Astrocyte (in vitro differentiated cells and primary cell): ENCODE measurements around the gene CHKA. TPM values are rescaled to one million over a fixed set of nuclear protein-coding genes. Genes with fewer than 3 reads are reported as not detected.

Experiments used
- DNase-seq: peaks from one replicate; pipeline ENCODE4 v3.0.0-alpha.2; 2010; ENCODE audit warnings: low read depth
- FAIRE-seq: peaks from 2 replicates; lab custom pipeline; 2011; peaks lifted over from hg19 to GRCh38; lab: Jason Lieb, UNC
- H2AFZ ChIP-seq: 2 replicates; pipeline ENCODE4 v1.6.0; 2012; ENCODE audit warnings: low read depth, low read length, inconsistent platforms
- H3K27ac ChIP-seq: 2 replicates; pipeline ENCODE4 v1.5.1; 2011; ENCODE audit warnings: low read depth, low read length, inconsistent platforms
- H3K27me3 ChIP-seq: 2 replicates; pipeline ENCODE4 v1.6.0; 2011; ENCODE audit warnings: low read length, inconsistent platforms; ENCODE audit not compliant: insufficient read depth
- H3K36me3 ChIP-seq: 2 replicates; pipeline ENCODE4 v1.5.1; 2011; ENCODE audit warnings: low read length, inconsistent platforms; ENCODE audit not compliant: insufficient read depth
- H3K4me1 ChIP-seq: 2 replicates; pipeline ENCODE4 v1.5.1; 2011; ENCODE audit warnings: low read length, inconsistent platforms; ENCODE audit not compliant: insufficient read depth
- H3K4me2 ChIP-seq: 2 replicates; pipeline ENCODE4 v1.6.0; 2012; ENCODE audit warnings: low read length, inconsistent platforms
- H3K4me3 ChIP-seq: 2 replicates; pipeline ENCODE4 v1.5.1; 2011; ENCODE audit warnings: low read depth, mild to moderate bottlenecking, low read length, inconsistent platforms; ENCODE audit not compliant: insufficient read depth
- H3K79me2 ChIP-seq: 2 replicates; pipeline ENCODE4 v1.6.0; 2012; ENCODE audit warnings: mild to moderate bottlenecking, low read length, inconsistent platforms; ENCODE audit not compliant: insufficient read depth
- H3K9ac ChIP-seq: 2 replicates; pipeline ENCODE4 v1.6.0; 2012; ENCODE audit warnings: mild to moderate bottlenecking, low read length, inconsistent platforms
- H3K9me3 ChIP-seq: 2 replicates; pipeline ENCODE4 v1.5.1; 2012; ENCODE audit warnings: low read depth, mild to moderate bottlenecking, low read length, inconsistent platforms; ENCODE audit not compliant: insufficient read depth
- H4K20me1 ChIP-seq: 2 replicates; pipeline ENCODE4 v1.6.0; 2012; ENCODE audit warnings: low read length, inconsistent platforms; ENCODE audit not compliant: insufficient read depth
- H3K27ac Mint-ChIP-seq: one replicate; pipeline ENCODE4 v1.8.0; 2021; ENCODE audit warnings: mild to moderate bottlenecking, mixed read lengths; ENCODE audit not compliant: unreplicated experiment
- H3K27me3 Mint-ChIP-seq: one replicate; pipeline ENCODE4 v1.8.0; 2021; ENCODE audit warnings: low read depth, mixed read lengths; ENCODE audit not compliant: unreplicated experiment
- H3K36me3 Mint-ChIP-seq: one replicate; pipeline ENCODE4 v1.8.0; 2021; ENCODE audit warnings: low read depth, mixed read lengths; ENCODE audit not compliant: unreplicated experiment
- H3K4me1 Mint-ChIP-seq: one replicate; pipeline ENCODE4 v1.8.0; 2021; ENCODE audit warnings: low read depth, mixed read lengths; ENCODE audit not compliant: unreplicated experiment
- H3K4me3 Mint-ChIP-seq: one replicate; pipeline ENCODE4 v1.8.0; 2021; ENCODE audit warnings: mild to moderate bottlenecking, moderate library complexity, mixed read lengths; ENCODE audit not compliant: unreplicated experiment
- H3K9me3 Mint-ChIP-seq: one replicate; pipeline ENCODE4 v1.8.0; 2021; ENCODE audit warnings: mild to moderate bottlenecking, mixed read lengths; ENCODE audit not compliant: unreplicated experiment
- CTCF ChIP-seq: IDR thresholded peaks from 2 replicates; pipeline ENCODE4 v1.5.1; 2011; ENCODE audit warnings: low read depth, mild to moderate bottlenecking, inconsistent platforms, low read length, moderate library complexity; ENCODE audit not compliant: insufficient read depth
- EZH2 ChIP-seq: IDR thresholded peaks from 2 replicates; pipeline ENCODE4 v1.6.1; 2012; ENCODE audit warnings: mild to moderate bottlenecking, low read length, inconsistent platforms; ENCODE audit not compliant: insufficient read depth
- total RNA-seq: library from RNA; stranded (reverse); gene quantifications from 2 replicates; pipeline ENCODE4 v1.2.1, GENCODE V29; 2021

CHKA gene
- total RNA-seq, 1 donor from 2014 or later: 37.7 TPM

- DNase-seq: no peak
- Histone ChIP-seq H3K9ac (no peak overlapping the region), H3K4me1 (peaks cover 5% of the 10 kb centered on the region), H3K27me3 (no peaks in the 10 kb centered on the region), H3K27ac (no peak overlapping the region), H3K79me2 (no peaks in the 10 kb centered on the region), H3K4me3 (no peak overlapping the region), H3K4me2 (no peak overlapping the region), H4K20me1 (no peaks in the 10 kb centered on the region), H2AFZ (no peak overlapping the region), H3K9me3 (no peaks in the 10 kb centered on the region), H3K36me3 (no peaks in the 10 kb centered on the region)
- Mint-ChIP-seq H3K9me3 (no peaks in the 10 kb centered on the region), H3K27me3 (peaks cover 4% of the 10 kb centered on the region), H3K4me1 (no peaks in the 10 kb centered on the region), H3K27ac (peak overlapping the region; percentile 63), H3K4me3 (no peak overlapping the region), H3K36me3 (no peaks in the 10 kb centered on the region)
- TF ChIP-seq EZH2 (no peak), CTCF (no peak)
- no peak for FAIRE-seq
Observed at GRCh38 chr11:68019486-68019885, 101.7 kb downstream of the CHKA start.

DNA sequence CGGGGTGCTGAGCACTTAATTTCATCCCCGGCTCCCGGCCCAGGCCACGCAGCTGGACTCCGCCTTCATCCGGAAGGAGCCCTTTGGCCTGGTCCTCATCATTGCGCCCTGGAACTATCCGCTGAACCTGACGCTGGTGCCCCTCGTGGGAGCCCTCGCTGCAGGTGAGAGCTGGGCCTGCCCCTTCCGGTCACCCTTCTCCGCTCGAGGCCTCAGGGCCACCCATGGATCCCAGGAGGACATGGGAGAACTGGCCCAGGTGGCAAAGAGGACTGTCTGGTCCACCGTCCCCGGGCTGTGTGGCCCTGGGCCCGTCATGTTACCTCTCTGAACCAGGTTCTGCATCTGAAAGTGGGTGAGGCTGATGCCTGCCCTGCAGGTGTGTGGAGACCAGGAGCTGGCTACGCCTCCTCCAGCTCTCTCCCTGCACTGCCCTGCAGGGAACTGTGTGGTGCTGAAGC, 102.4 kb downstream of the CHKA start:
- peaks cover 5% of the 10 kb centered on the region for H3K4me1 Mint-ChIP-seq
- H3K4me3 ChIP-seq: no peak overlapping the region
- FAIRE-seq: no peak
- no peak overlapping the region for H3K9ac ChIP-seq
- peaks cover 12% of the 10 kb centered on the region for H3K4me1 ChIP-seq
- no peak for TF ChIP-seq EZH2
- TF ChIP-seq CTCF: no peak
- no peak for DNase-seq
- H3K4me2 ChIP-seq: no peak overlapping the region
- H3K9me3 ChIP-seq: no peaks in the 10 kb centered on the region
- H3K27ac Mint-ChIP-seq: no peak overlapping the region
- H3K36me3 Mint-ChIP-seq: peaks cover 2% of the 10 kb centered on the region
- no peaks in the 10 kb centered on the region for H3K79me2 ChIP-seq
- H3K27me3 ChIP-seq: no peaks in the 10 kb centered on the region
- H3K9me3 Mint-ChIP-seq: no peaks in the 10 kb centered on the region
- peaks cover 4% of the 10 kb centered on the region for H3K27me3 Mint-ChIP-seq
- no peak overlapping the region for H2AFZ ChIP-seq
- no peaks in the 10 kb centered on the region for H3K36me3 ChIP-seq
- H3K27ac ChIP-seq: no peak overlapping the region
- H4K20me1 ChIP-seq: no peaks in the 10 kb centered on the region
- H3K4me3 Mint-ChIP-seq: no peak overlapping the region

DNA sequence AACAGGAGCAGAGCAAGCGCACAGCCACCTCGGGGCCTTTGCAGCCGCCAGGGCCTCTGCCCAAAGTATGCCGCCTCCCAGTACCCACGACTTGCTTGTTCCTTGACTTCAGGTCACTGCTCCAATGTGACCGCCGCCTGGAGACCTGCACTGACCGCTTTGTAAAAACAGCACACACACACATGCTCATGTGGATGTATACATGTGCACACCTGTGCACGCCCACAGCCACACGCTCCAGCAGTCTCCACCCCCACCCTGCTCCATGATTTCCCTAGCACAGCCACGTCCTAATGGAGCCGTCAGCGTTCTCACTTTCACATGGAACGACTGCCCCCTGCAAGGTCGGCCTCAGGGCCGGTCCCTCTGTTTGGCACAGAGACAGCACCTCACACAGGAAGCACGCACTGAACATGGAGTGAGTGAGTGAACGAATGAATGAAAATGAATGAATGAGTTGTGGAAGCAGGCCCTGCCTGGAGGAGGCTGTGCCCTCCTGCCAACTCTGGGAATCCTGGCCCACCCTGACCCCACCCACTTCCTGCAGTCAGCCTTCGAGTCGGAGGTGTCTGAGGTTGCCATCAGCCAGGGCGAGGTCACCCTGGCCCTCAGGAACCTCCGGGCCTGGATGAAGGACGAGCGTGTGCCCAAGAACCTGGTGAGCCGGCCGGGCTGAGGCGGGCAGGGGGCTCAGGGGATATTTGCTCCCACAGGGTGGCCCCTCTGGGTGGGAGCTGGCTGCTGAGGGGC, 103.0 kb downstream of the CHKA start:
- peaks cover 18% of the 10 kb centered on the region for H3K4me1 ChIP-seq
- H4K20me1 ChIP-seq: no peaks in the 10 kb centered on the region
- no peaks in the 10 kb centered on the region for H3K36me3 ChIP-seq
- H3K4me3 Mint-ChIP-seq: peak overlapping the region; percentile 29
- H3K27ac Mint-ChIP-seq: no peak overlapping the region
- no peaks in the 10 kb centered on the region for H3K79me2 ChIP-seq
- no peak overlapping the region for H3K9ac ChIP-seq
- H3K9me3 ChIP-seq: no peaks in the 10 kb centered on the region
- no peak overlapping the region for H3K4me3 ChIP-seq
- peaks cover 2% of the 10 kb centered on the region for H3K36me3 Mint-ChIP-seq
- no peak for DNase-seq
- TF ChIP-seq EZH2 (no peak), CTCF (no peak)
- H3K4me1 Mint-ChIP-seq: peaks cover 8% of the 10 kb centered on the region
- H3K27ac ChIP-seq: no peak overlapping the region
- H3K27me3 ChIP-seq: no peaks in the 10 kb centered on the region
- no peak overlapping the region for H3K4me2 ChIP-seq
- H3K27me3 Mint-ChIP-seq: peaks cover 4% of the 10 kb centered on the region
- H2AFZ ChIP-seq: no peak overlapping the region
- no peak for FAIRE-seq
- H3K9me3 Mint-ChIP-seq: no peaks in the 10 kb centered on the region
